Stimulated activated CD4-positive, alpha-beta T cell treated with anti-CD3 and anti-CD28 coated beads, TNF-alpha, amount 100 ng/mL, for 1 hour (primary cell): ENCODE measurements around the gene HMGB4.

Experiments used
- DNase-seq, 3 donors: peaks; one replicate each; pipeline ENCODE4 v3.0.0-alpha.2; 2020; ENCODE audit warnings: low read depth in 3 of 3, low spot score in 1 of 3

The HMGB4 gene

DNA sequence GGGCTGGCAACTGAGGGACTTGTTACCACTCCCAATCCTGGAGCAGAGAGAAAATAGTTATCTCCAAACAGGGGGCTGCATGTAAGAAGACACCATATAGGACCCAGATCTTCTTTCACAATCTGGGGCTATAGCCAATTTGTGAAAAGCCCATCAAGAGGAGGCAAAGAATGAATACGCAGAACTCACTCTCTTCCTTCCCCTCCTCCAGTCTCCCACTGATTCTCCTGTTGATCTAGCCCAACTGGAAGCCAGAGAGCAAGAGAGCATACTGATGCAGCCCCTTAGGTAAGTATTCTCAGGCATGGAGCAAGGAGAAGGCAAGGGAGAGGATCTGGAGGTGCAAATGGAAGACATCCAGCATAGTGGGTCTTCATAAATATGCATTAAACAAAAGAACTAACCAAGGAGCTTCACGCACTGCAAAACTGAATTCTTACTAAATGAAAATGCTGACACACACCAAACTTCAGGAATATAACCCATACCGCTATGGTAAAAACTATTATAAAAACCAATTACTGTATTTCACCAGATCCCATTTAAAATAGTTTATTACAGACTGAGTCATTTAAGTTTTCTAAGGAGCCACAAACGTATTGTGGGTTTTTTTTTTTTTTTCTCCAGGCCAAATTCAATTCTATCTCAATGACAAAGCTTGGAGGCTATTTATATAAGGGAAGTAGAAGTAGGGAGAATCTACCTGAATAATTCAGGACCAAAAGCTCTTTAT, 15.5 kb upstream of the HMGB4 start:
- DNase-seq: no peak

DNA sequence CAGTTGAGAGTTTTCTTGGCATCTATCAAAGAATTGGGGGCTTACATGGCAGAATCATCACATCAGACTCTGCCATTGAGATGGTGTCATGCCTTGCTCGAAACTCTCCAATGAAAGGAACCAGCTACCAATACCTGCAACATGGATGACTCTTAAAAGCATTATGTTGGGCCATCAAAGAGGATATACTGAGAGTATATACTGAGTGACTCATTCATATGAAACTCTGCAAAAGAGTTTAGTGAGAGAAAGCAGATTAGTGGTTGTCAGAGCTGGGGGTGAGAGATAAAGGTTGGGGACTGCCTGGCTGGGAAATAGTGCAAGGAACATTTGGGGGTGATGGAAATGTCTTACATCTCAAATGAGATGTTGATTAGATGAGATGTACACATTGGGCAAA, 14.7 kb upstream of the HMGB4 start:
- DNase-seq: no peak

DNA sequence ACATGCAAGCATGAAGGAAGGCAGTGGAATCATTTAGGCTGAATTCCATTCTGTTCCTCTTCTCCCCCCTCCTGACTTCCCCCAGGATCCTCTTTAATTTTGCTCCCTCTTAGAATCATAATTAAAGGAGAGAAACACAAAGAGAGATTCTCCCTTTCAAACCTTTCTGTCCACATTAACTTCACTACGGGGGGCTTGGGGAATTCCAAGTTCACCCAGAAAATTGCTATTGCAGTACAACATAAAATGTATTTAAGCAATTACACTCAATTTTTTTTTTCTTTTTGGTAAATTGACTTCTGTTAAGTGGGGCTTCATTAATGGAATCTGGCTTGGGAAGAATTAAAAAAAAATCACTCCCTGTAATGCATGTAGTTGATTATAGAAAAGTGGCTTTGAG, 13.4 kb upstream of the HMGB4 start:
- DNase-seq: no peak

DNA sequence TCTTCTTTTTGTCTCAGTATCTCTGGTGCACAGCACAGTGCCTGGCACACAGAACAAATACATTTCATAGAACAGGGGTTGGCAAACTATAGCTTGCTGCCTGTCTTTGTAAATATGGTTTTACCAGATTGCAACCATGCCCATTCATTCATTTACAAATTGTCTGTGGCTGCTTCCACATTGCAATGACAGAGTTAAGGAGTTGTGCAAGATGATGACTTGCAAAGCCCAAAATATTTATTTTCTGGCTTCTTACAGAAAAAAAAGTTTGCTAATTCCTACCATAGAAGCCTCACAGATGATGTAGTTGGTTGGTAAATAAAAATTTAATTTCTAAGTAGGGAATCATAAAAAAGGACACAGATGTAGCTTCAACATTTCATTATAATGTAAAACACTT, 11.2 kb upstream of the HMGB4 start:
- no peak for DNase-seq

DNA sequence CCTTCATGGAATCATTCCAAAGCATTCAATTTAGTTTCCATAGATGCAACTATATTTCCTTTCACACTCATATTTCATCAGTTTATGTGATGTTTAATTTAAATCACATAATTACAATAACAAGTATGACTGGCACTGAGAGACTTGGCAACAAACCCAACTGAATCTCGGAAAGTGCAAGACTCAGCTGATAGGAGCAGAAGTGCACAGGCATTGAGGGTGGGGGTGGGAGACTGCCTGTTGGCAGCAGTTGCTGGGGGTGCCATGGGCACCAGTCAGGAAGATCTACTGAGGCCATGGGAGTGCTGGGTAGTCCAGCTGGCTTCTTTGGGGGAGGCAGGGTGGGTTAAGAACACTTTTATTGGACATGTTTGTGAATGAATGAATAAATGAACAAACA, 10.4 kb upstream of the HMGB4 start:
- no peak for DNase-seq

GRCh38 chr1:33854091-33854490, 9.8 kb upstream of the HMGB4 start:
- no peak for DNase-seq

DNA sequence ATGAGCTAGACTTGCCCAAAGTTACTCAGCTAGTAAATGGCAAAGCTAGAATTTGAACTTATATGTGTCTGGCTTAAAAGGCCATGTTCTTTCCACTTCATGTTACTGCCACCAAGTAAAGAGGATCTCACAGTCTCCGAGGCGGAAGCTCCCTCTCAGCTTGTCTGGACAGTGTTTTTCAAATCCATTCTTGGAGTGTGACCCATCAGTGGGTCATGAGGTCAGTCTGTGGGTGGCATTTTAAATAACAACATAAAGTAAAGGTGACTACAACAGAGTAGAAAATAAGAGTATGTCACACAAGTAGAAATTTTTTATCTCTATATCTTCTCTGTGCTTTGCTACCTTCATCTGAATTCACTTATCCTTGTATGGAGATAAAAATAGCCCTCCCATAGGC, 3.2 kb upstream of the HMGB4 start:
- no peak for DNase-seq

- no peak for DNase-seq
These were observed 846 bp downstream of the HMGB4 start for GRCh38 chr1:33864460-33865389.

GRCh38 chr1:33866281-33866680, 2.4 kb downstream of the HMGB4 start:
- DNase-seq: no peak

GRCh38 chr1:33867684-33868083, 3.8 kb downstream of the HMGB4 start:
- DNase-seq: no peak

DNA sequence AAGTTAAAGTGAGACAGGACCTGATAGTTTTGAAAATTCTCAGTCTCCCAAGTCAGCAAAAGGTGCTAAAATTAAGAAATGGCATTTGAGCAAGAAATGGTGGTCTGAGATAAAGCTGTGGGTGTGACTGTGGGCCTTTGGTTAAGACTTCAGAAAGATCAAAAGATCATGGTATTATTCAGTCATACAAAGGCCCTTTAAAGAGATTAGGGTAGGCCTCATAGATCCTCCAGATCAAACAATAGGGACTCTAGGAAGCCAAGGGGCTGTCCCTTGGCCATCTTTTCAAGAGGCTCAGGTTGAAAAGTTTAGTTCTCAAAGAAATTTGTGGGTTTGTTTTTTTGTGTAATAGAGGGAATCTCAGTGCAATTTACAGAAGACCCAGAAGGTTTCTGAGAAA, 8.4 kb downstream of the HMGB4 start:
- DNase-seq: no peak

DNA sequence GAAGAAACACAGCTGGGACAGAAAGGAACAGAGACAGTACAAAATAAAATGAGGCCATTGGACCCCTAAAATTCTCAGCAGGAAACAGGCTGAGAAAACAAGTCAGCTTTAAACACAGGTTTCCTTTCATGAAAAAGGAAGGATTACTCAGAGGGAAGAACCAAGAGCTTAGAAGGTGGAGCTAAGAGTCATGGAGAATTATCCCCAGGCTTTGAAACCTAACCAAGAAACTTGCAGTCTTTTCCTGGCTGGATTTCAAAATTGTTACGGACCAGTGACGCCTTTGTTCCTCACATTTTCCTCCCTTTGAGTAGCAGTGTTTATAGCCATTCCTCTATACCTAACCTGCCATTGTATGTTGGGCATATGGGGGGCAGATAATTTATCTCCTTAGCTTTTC, 8.8 kb downstream of the HMGB4 start:
- DNase-seq: no peak

DNA sequence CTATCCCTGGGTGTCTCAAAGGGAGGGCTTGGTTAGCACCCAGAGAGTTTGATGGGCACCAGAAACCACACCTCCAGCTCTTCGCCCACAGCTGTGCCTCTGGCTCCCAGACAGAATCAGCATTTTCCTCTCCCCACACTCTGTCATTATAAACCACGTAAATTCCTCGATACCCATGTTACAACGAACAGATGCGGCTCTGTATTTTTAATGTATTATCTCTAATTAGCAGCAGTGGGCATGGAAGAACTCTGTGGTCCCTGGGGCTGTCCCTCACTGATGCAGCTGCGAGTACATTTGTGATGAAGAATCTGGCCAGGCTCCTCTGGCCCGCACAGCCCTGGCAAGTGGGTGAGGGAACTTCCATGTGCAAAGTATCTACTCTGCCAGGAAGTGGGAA, 10.8 kb downstream of the HMGB4 start:
- DNase-seq: no peak

- no peak for DNase-seq
These were observed 12.0 kb downstream of the HMGB4 start for GRCh38 chr1:33875862-33876261.

- no peak for DNase-seq
These were observed 13.2 kb downstream of the HMGB4 start for GRCh38 chr1:33876970-33877650.

DNA sequence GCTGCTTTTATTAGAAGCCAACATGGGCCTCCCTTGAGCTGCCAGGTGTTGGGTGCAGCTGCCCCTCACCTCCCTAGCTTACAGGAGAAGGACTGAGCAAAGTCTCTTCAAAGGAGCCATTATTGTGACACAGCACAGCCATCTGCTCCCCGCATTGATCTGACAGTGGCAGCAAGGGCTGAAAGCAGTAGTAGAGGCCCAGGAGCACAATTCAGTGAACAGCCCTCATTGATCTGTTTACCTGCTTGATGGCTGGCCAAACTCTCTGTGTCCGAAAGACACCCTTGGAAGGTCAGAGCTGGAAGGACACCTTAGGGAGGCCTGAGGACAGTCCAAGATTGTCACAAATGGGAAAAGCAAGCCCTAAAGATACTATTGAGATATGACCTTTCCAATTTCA, 14.5 kb downstream of the HMGB4 start:
- DNase-seq: no peak

GRCh38 chr1:33880305-33880704, 16.4 kb downstream of the HMGB4 start:
- no peak for DNase-seq

DNA sequence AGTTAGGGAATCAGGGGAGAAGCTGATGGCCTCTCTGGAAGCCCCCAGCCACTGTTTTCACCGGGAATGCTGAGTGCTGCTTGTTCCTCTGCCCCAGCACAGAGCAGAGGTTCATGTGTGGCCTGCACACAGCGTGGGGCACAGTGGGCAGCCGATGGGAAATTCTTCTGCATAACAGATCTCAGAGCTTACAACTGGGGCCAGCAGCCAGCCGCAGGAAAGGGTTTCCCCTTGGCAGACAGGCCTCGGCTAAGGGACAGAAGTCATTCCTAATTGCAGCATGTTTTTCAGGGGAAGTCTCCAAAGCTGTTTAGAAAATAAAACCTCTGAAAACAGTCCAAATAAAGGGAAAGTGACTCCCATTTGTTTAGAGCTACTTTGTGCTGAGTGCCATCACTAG, 22.6 kb downstream of the HMGB4 start:
- no peak for DNase-seq

GRCh38 chr1:33893147-33893830, 29.4 kb downstream of the HMGB4 start:
- no peak for DNase-seq

DNA sequence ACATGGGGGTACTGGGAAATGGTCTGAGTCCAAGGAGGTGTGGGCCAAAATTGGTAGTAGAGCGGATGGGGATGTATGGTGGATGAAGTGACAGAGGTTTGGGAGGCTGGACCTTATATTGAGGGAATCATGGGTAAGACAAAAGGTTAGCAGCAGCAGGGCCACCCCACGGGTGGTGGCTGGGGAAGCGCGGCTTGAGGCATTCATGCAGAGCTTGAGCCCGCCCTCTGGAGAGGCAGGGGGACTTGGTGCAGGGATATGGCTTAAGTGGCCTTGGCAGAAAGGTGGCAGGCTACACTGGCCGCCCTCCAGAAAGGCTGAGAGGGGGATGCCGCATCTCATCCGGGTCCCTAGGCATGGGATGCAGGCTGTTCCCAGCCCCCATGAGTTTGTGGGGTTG, 31.5 kb downstream of the HMGB4 start:
- no peak for DNase-seq

DNA sequence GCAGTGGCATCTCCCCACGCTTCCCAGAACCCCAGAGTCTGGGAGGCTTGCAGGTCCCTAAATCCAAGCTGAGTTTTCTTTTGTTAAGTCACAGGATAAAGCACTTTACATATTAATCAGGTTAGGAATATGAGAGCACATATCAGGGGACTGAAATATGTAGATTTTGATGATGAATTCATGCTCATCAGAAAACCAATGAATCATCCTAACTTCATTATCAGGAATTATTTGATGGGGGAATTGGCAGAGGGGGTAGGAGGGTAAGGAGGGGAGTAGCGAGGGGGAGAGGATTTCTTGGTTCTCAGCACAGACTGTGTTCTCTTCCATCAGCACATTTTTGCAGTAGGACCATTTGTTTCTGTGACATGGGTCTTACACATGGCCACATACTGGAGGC, 32.1 kb downstream of the HMGB4 start:
- no peak for DNase-seq
